ENCODE measurements around the gene MLPH. TPM values are rescaled to one million over a fixed set of nuclear protein-coding genes. Genes with fewer than 3 reads are reported as not detected.

MLPH gene
- total RNA-seq, 1 donor from 2014 or later: 27.3 TPM

GRCh38 chr2:237567276-237568029, 80.4 kb downstream of the MLPH start:
- no peak for TF ChIP-seq CTCF (IDR thresholded peaks at IDR 0.05; ENCODE audit: insufficient read depth, low read length, poor library complexity, severe bottlenecking)
- DNase-seq (ENCODE audit: low read depth): no peak
- Histone ChIP-seq H3K27me3 (ENCODE audit: control insufficient read depth, insufficient read depth, low read length) (peaks cover 13% of the 10 kb centered on the region), H3K36me3 (ENCODE audit: control insufficient read depth, insufficient read depth, low read length) (no peaks in the 10 kb centered on the region), H3K4me3 (ENCODE audit: low read depth, low read length) (no peak overlapping the region)

DNA sequence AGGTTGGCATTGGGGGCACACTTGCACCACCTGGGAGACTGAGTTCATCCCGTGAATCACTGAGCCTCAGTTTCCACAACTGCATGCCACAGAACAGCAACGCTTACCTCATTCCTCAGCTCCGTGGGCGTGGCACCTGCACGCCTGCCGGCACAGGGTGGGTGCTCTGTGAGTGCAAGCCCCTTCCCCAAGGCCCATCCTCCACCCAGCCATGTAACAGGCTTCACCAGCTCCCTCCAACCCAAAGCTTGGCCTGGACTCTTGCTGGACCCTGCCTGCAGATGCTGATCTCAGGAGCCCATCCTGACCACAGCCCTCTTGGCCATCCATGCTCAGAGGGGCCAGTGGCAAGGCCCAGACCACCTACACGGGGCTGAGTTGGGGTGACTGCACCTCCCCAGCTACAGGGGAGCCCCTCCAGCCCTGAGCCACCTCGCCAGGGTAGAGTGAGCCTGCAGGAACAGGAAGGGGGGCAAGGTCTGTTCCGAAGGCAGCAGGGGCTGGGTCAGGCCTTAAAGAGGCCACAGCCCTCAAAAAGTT, 81.1 kb downstream of the MLPH start:
- no peak for TF ChIP-seq CTCF (IDR thresholded peaks at IDR 0.05; ENCODE audit: insufficient read depth, low read length, poor library complexity, severe bottlenecking)
- Histone ChIP-seq H3K36me3 (ENCODE audit: control insufficient read depth, insufficient read depth, low read length) (no peaks in the 10 kb centered on the region), H3K27me3 (ENCODE audit: control insufficient read depth, insufficient read depth, low read length) (peaks cover 11% of the 10 kb centered on the region), H3K4me3 (ENCODE audit: low read depth, low read length) (no peak overlapping the region)
- DNase-seq (ENCODE audit: low read depth): no peak

DNA sequence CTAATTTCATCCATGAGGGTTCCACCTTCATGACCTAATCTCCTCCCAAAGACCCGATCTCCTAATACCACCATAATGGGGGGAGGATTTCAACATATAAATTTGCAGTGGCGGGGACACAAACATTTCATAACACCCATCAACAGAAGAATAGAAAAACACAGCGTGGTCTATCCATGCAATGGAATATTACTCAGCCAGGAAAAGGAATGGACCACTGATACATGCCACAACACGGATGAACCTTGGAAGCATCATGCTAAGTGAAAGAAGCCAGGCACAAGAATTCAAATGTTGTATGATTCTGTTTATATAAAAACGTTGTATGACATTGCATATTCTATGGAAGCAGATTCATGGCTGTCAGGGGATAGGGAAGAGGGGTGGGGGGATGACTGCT, 82.0 kb downstream of the MLPH start:
- no peak for TF ChIP-seq CTCF (IDR thresholded peaks at IDR 0.05; ENCODE audit: insufficient read depth, low read length, poor library complexity, severe bottlenecking)
- no peaks in the 10 kb centered on the region for H3K36me3 ChIP-seq (ENCODE audit: control insufficient read depth, insufficient read depth, low read length)
- no peak for DNase-seq (ENCODE audit: low read depth)
- peaks cover 3% of the 10 kb centered on the region for H3K27me3 ChIP-seq (ENCODE audit: control insufficient read depth, insufficient read depth, low read length)
- no peak overlapping the region for H3K4me3 ChIP-seq (ENCODE audit: low read depth, low read length)

GRCh38 chr2:237569896-237570295, 82.8 kb downstream of the MLPH start:
- no peak for TF ChIP-seq CTCF (IDR thresholded peaks at IDR 0.05; ENCODE audit: insufficient read depth, low read length, poor library complexity, severe bottlenecking)
- Histone ChIP-seq H3K36me3 (ENCODE audit: control insufficient read depth, insufficient read depth, low read length) (no peaks in the 10 kb centered on the region), H3K27me3 (ENCODE audit: control insufficient read depth, insufficient read depth, low read length) (peaks cover 3% of the 10 kb centered on the region), H3K4me3 (ENCODE audit: low read depth, low read length) (no peak overlapping the region)
- DNase-seq (ENCODE audit: low read depth): no peak

DNA sequence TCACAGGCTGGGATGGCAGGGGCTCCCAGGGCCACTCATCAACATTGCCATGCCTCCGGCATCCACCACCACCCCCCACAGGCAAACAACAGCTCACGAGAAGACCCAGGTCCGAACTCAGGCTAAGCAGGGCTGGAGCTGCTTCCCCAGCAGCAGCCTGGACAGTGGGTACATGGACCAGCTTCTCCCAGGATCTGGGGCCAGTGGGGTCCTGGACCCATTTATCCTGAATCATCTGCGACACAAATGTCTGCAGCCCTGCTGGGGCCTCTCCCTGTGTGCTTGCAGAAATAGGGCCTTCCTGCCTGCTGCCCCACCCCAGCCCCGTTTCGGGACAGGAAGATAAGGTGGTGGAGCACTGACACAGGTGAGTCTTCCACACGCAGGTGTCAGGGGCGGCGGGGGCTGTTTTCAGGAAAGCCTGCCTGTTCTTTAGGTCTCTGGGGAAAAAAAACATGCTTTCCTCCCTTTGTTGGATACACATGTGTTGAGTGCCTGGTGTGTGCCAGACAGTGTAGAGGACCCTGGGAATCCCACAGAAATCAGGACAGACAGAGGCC, 83.8 kb downstream of the MLPH start:
- no peak for TF ChIP-seq CTCF (IDR thresholded peaks at IDR 0.05; ENCODE audit: insufficient read depth, low read length, poor library complexity, severe bottlenecking)
- Histone ChIP-seq H3K36me3 (ENCODE audit: control insufficient read depth, insufficient read depth, low read length) (no peaks in the 10 kb centered on the region), H3K27me3 (ENCODE audit: control insufficient read depth, insufficient read depth, low read length) (peaks cover 3% of the 10 kb centered on the region), H3K4me3 (ENCODE audit: low read depth, low read length) (no peak overlapping the region)
- DNase-seq (ENCODE audit: low read depth): no peak
